H9 (cell line): ENCODE measurements around the gene CCS. TPM values are rescaled to one million over a fixed set of nuclear protein-coding genes. Genes with fewer than 3 reads are reported as not detected.
"Not testable (repeated sequence)": the region's sequence is repeated elsewhere in the genome, so short reads cannot be mapped to it uniquely, and the experiment has no call there.

Source experiments
- DNase-seq: peaks from one replicate; pipeline ENCODE4 v3.0.0-alpha.2; 2017
- H2AFZ ChIP-seq: one replicate; pipeline ENCODE4 v1.6.1; 2013; ENCODE audit warnings: mild to moderate bottlenecking, low read length, control low read depth, moderate library complexity
- H2AK5ac ChIP-seq: 2 replicates; pipeline ENCODE4 v1.6.1; 2013; ENCODE audit warnings: low read length, control low read depth, mixed read lengths; ENCODE audit not compliant: insufficient read length
- H2BK120ac ChIP-seq: one replicate; pipeline ENCODE4 v1.6.1; 2013; ENCODE audit warnings: low read depth, mild to moderate bottlenecking, low read length, control low read depth, inconsistent platforms; ENCODE audit not compliant: poor library complexity, severe bottlenecking
- H2BK12ac ChIP-seq: 2 replicates; pipeline ENCODE4 v1.6.1; 2013; ENCODE audit warnings: low read length, control low read depth, mixed read lengths, low read depth; ENCODE audit not compliant: insufficient read length
- H2BK15ac ChIP-seq: 2 replicates; pipeline ENCODE4 v1.6.1; 2013; ENCODE audit warnings: low read depth, low read length, control low read depth
- H2BK20ac ChIP-seq: one replicate; pipeline ENCODE4 v1.6.1; 2013; ENCODE audit warnings: low read depth, mild to moderate bottlenecking, low read length, control low read depth, inconsistent platforms; ENCODE audit not compliant: poor library complexity, severe bottlenecking
- H2BK5ac ChIP-seq: 2 replicates; pipeline ENCODE4 v1.6.1; 2013; ENCODE audit warnings: low read length, control low read depth, mixed read lengths; ENCODE audit not compliant: insufficient read length
- H3K14ac ChIP-seq: 2 replicates; pipeline ENCODE4 v1.6.1; 2013; ENCODE audit warnings: low read length, control low read depth; ENCODE audit not compliant: insufficient read depth
- H3K18ac ChIP-seq: 2 replicates; pipeline ENCODE4 v1.6.1; 2013; ENCODE audit warnings: low read depth, mild to moderate bottlenecking, mixed read lengths, low read length, control low read depth; ENCODE audit not compliant: insufficient read length
- H3K23ac ChIP-seq: 2 replicates; pipeline ENCODE4 v1.6.1; 2013; ENCODE audit warnings: low read length, control low read depth, mixed read lengths, low read depth; ENCODE audit not compliant: insufficient read length
- H3K23me2 ChIP-seq: 2 replicates; pipeline ENCODE4 v1.6.1; 2013; ENCODE audit warnings: low read depth, mild to moderate bottlenecking, mixed read lengths, low read length, control low read depth; ENCODE audit not compliant: insufficient read length, poor library complexity, severe bottlenecking
- H3K27ac ChIP-seq: 2 replicates; pipeline ENCODE4 v1.5.1; 2013; ENCODE audit warnings: low read length, control low read depth, mixed read lengths, low read depth; ENCODE audit not compliant: insufficient read length
- H3K27me3 ChIP-seq: 2 replicates; pipeline ENCODE4 v1.6.1; 2013; ENCODE audit warnings: low read length, control low read depth, inconsistent platforms; ENCODE audit not compliant: insufficient read depth
- H3K4ac ChIP-seq: 2 replicates; pipeline ENCODE4 v1.6.1; 2013; ENCODE audit warnings: low read depth, mild to moderate bottlenecking, control low read depth, inconsistent platforms, low read length, moderate library complexity
- H3K4me1 ChIP-seq: 2 replicates; pipeline ENCODE4 v1.6.1; 2013; ENCODE audit warnings: low read length, control low read depth, inconsistent platforms; ENCODE audit not compliant: insufficient read depth
- H3K4me2 ChIP-seq: 2 replicates; pipeline ENCODE4 v1.6.1; 2013; ENCODE audit warnings: low read length, control low read depth, mixed read lengths; ENCODE audit not compliant: insufficient read length, insufficient read depth
- H3K56ac ChIP-seq: 2 replicates; pipeline ENCODE4 v1.6.1; 2013; ENCODE audit warnings: low read depth, mild to moderate bottlenecking, mixed read lengths, low read length, control low read depth; ENCODE audit not compliant: insufficient read length
- H3K79me1 ChIP-seq: 2 replicates; pipeline ENCODE4 v1.6.1; 2013; ENCODE audit warnings: low read depth, mild to moderate bottlenecking, moderate library complexity, low read length, control low read depth, inconsistent platforms; ENCODE audit not compliant: insufficient read depth, poor library complexity, severe bottlenecking
- H3K79me2 ChIP-seq: 2 replicates; pipeline ENCODE4 v1.6.1; 2013; ENCODE audit warnings: low read length, control low read depth, inconsistent platforms; ENCODE audit not compliant: insufficient read depth
- H3K9ac ChIP-seq: 2 replicates; pipeline ENCODE4 v1.6.1; 2013; ENCODE audit warnings: low read length, control low read depth, mixed read lengths; ENCODE audit not compliant: insufficient read length; ENCODE audit errors: extremely low read depth
- H3K9me3 ChIP-seq: one replicate; pipeline ENCODE4 v1.6.1; 2013; ENCODE audit warnings: low read depth, low read length, inconsistent platforms; ENCODE audit not compliant: control insufficient read depth
- H3T11ph ChIP-seq: one replicate; pipeline ENCODE4 v1.6.1; 2013; ENCODE audit warnings: mild to moderate bottlenecking, low read length, control low read depth, inconsistent platforms
- H4K20me1 ChIP-seq: one replicate; pipeline ENCODE4 v1.6.1; 2013; ENCODE audit not compliant: control insufficient read depth, insufficient read length, insufficient read depth
- H4K5ac ChIP-seq: 2 replicates; pipeline ENCODE4 v1.6.1; 2013; ENCODE audit warnings: low read depth, mild to moderate bottlenecking, mixed read lengths, low read length, control low read depth; ENCODE audit not compliant: insufficient read length
- H4K8ac ChIP-seq: replicated peaks from 2 replicates; pipeline ENCODE4 v1.6.1; 2013; ENCODE audit warnings: low read length, control low read depth, mixed read lengths, low read depth; ENCODE audit not compliant: insufficient read length
- H4K91ac ChIP-seq: 2 replicates; pipeline ENCODE4 v1.6.1; 2013; ENCODE audit warnings: low read depth, mild to moderate bottlenecking, moderate library complexity, mixed read lengths, low read length, control low read depth; ENCODE audit not compliant: insufficient read length
- H3K27ac Mint-ChIP-seq, 3 experiments: 2 replicates in 2 of 3; 3 replicates in 1 of 3; pipeline ENCODE4 v1.8.0; 2020 to 2021; ENCODE audit warnings: mixed read lengths in 3 of 3, mild to moderate bottlenecking in 1 of 3, moderate library complexity in 1 of 3
- H3K27me3 Mint-ChIP-seq: 2 replicates; pipeline ENCODE4 v1.8.0; 2021; ENCODE audit warnings: low read depth, mild to moderate bottlenecking, moderate library complexity, mixed read lengths
- H3K36me3 Mint-ChIP-seq, 3 experiments: 2 replicates in 2 of 3; 3 replicates in 1 of 3; pipeline ENCODE4 v1.8.0; 2020 to 2021; ENCODE audit warnings: low read depth in 3 of 3, mixed read lengths in 3 of 3; ENCODE audit not compliant: insufficient read depth in 1 of 3
- H3K4me1 Mint-ChIP-seq, 2 experiments: 2 replicates each; pipeline ENCODE4 v1.8.0; 2020; ENCODE audit warnings: mixed read lengths in 2 of 2
- H3K4me3 Mint-ChIP-seq, 2 experiments: 2 replicates in 1 of 2; 3 replicates in 1 of 2; pipeline ENCODE4 v1.8.0; 2020 to 2021; ENCODE audit warnings: mild to moderate bottlenecking in 2 of 2, mixed read lengths in 2 of 2, moderate library complexity in 1 of 2
- H3K9me3 Mint-ChIP-seq, 2 experiments: 2 replicates in 1 of 2; 3 replicates in 1 of 2; pipeline ENCODE4 v1.8.0; 2020; ENCODE audit warnings: mild to moderate bottlenecking in 2 of 2, mixed read lengths in 2 of 2, moderate library complexity in 1 of 2
- WGBS: extraction: QIAGEN DNeasy Blood & Tissue Kit; methylation state at CpG from one replicate; pipeline ENCODE4 v1.1.7; 2013; ENCODE audit warnings: missing lambda C conversion rate, low lambda C conversion rate, mixed read lengths; ENCODE audit not compliant: insufficient read length; ENCODE audit errors: extremely low coverage; 5-methylcytosine and 5-hydroxymethylcytosine counted together
- total RNA-seq: library from RNA; stranded (reverse); gene quantifications from 2 replicates; pipeline ENCODE4 v1.2.1, GENCODE V29; 2021
- TF ChIP-seq, protein P1 (sequence below): fragments of 200-600 bp; sonication (generic); conservative IDR thresholded peaks from 3 replicates; pipeline ENCODE4 v1.8.0; 2021; ENCODE audit warnings: antibody characterized with exemption, mild to moderate bottlenecking

CCS gene
- total RNA-seq, 1 experiment from 2014 or later = 61.1 TPM

DNA sequence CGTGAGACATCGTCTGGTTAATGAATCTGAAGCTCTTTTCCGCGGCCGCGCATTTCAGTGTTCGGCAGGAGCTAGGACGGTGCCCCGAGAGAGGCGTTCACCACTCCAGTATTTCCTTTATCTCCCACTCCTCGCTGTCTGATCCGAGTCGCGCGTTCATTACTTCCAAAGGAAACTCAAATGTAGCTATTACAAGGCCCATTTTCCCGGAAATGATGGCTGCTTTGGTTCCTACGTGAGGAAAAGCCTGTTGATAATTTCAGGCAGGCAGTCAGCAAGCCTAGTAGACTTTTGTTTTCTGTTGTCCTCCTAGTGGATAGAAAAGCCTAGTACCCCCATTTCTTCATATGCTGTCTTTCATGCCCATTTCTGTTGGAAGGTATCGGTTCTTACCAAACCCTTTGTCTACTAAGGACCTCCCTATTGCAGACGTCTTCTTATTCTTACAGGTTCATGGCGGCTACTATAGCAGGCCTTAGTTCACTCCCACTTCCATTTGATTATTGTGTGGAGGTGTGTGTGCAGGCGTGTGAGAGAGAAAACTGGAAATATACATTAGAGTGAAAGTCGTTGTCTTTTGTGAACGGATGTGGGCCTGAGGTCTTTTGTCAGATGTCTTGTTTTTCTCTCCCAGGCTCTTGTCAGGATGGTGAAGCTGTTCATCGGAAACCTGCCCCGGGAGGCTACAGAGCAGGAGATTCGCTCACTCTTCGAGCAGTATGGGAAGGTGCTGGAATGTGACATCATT lies 46.3 kb downstream of the CCS start:
- peaks cover 2% of the 10 kb centered on the region; the same call in 1 of the 2 replicates for H3K27me3 Mint-ChIP-seq

DNA sequence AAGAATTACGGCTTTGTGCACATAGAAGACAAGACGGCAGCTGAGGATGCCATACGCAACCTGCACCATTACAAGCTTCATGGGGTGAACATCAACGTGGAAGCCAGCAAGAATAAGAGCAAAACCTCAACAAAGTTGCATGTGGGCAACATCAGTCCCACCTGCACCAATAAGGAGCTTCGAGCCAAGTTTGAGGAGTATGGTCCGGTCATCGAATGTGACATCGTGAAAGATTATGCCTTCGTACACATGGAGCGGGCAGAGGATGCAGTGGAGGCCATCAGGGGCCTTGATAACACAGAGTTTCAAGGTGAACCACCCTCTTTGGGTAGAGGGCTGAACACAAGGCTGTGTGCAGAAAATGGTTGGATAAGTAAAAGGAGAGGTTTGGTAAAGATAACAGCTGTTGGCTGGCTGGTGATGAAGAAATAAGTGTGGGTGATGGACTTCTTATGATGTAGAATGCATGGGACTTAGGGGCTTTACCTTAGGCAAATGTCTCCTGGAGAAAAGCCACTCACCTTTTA lies 46.9 kb downstream of the CCS start:
- not testable (repeated sequence) for H2AK5ac ChIP-seq, H3K27me3 ChIP-seq, H3K23ac ChIP-seq, H4K20me1 ChIP-seq, H3K27ac ChIP-seq, H3K4me1 ChIP-seq, H2BK5ac ChIP-seq, H3K9me3 ChIP-seq, H3T11ph ChIP-seq, H3K27me3 Mint-ChIP-seq, H3K56ac ChIP-seq, H3K79me1 ChIP-seq, H2BK12ac ChIP-seq, H3K14ac ChIP-seq, H4K8ac ChIP-seq, DNase-seq, H2BK15ac ChIP-seq, H3K9me3 Mint-ChIP-seq, H4K5ac ChIP-seq, H4K91ac ChIP-seq, H2BK120ac ChIP-seq, H3K4ac ChIP-seq, H3K18ac ChIP-seq, H2AFZ ChIP-seq, H2BK20ac ChIP-seq, H3K9ac ChIP-seq
- H3K36me3 Mint-ChIP-seq = peaks cover 45 to 80% (median 70%) of the 10 kb centered on the region in 3 experiments
- peak overlapping the region; percentile 99 to 100 for H3K4me3 Mint-ChIP-seq
- peaks cover 53% of the 10 kb centered on the region for H3K79me2 ChIP-seq
- peak overlapping the region; percentile 24 to 100 (median 72); a peak in 5 of 7 replicates for H3K27ac Mint-ChIP-seq
- H3K4me2 ChIP-seq = peak overlapping the region; percentile 95
- H3K4me1 Mint-ChIP-seq = peaks cover 67% of the 10 kb centered on the region in 2 experiments
- peaks cover 12% of the 10 kb centered on the region for H3K23me2 ChIP-seq
- no CpG with 5 or more reads among the region's 10 CpGs for WGBS

More for the DNA sequence above, 46.3 kb downstream of the CCS start:
- Histone ChIP-seq H3T11ph (no peak overlapping the region), H3K4me2 (peak overlapping the region; percentile 95), H3K4me1 (peaks cover 3% of the 10 kb centered on the region), H2BK120ac (peak overlapping the region; percentile 40), H3K18ac (peak overlapping the region; percentile 92), H3K14ac (peak overlapping the region; percentile 98), H2AFZ (no peak overlapping the region), H3K9me3 (no peaks in the 10 kb centered on the region), H3K27me3 (no peaks in the 10 kb centered on the region), H3K79me1 (no peaks in the 10 kb centered on the region), H3K23ac (no peak overlapping the region), H4K5ac (peak overlapping the region; percentile 74), H3K9ac (peak overlapping the region; percentile 100), H2BK20ac (no peak overlapping the region), H2BK12ac (no peak overlapping the region), H3K23me2 (peaks cover 12% of the 10 kb centered on the region), H4K91ac (peak overlapping the region; percentile 13), H3K4ac (no peak overlapping the region; the same call in 1 of the 2 replicates), H4K20me1 (no peaks in the 10 kb centered on the region), H2BK15ac (no peak overlapping the region), H3K27ac (peak overlapping the region; percentile 60), H3K56ac (peak overlapping the region; percentile 82), H2BK5ac (no peak overlapping the region), H3K79me2 (peaks cover 49% of the 10 kb centered on the region), H4K8ac (peak overlapping the region; percentile 22), H2AK5ac (no peak overlapping the region)
- no CpG with 5 or more reads among the region's 27 CpGs for WGBS
- Mint-ChIP-seq H3K36me3 (peaks cover 44 to 79% (median 70%) of the 10 kb centered on the region in 3 experiments), H3K9me3 (no peaks in the 10 kb centered on the region), H3K4me3 (peak overlapping the region; percentile 99 to 100), H3K27ac (peak overlapping the region; percentile 100), H3K4me1 (peaks cover 61 to 63% of the 10 kb centered on the region in 2 experiments)
- no peak for DNase-seq
- TF ChIP-seq, protein P1, sequence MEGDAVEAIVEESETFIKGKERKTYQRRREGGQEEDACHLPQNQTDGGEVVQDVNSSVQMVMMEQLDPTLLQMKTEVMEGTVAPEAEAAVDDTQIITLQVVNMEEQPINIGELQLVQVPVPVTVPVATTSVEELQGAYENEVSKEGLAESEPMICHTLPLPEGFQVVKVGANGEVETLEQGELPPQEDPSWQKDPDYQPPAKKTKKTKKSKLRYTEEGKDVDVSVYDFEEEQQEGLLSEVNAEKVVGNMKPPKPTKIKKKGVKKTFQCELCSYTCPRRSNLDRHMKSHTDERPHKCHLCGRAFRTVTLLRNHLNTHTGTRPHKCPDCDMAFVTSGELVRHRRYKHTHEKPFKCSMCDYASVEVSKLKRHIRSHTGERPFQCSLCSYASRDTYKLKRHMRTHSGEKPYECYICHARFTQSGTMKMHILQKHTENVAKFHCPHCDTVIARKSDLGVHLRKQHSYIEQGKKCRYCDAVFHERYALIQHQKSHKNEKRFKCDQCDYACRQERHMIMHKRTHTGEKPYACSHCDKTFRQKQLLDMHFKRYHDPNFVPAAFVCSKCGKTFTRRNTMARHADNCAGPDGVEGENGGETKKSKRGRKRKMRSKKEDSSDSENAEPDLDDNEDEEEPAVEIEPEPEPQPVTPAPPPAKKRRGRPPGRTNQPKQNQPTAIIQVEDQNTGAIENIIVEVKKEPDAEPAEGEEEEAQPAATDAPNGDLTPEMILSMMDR = no peak; the same call in 2 of the 3 replicates
